Trophoblast cell (in vitro differentiated cells and primary cell): ENCODE data around the gene TOPORS.

Source experiments
- DNase-seq, 2 donors: peaks; one replicate each; pipeline ENCODE4 v3.0.0-alpha.2; 2016
- H2AFZ ChIP-seq: 2 replicates; pipeline ENCODE4 v1.6.1; 2013; ENCODE audit warnings: low read length, moderate library complexity, mild to moderate bottlenecking; ENCODE audit not compliant: insufficient read depth, poor library complexity
- H2AK5ac ChIP-seq: 2 replicates; pipeline ENCODE4 v1.6.1; 2013; ENCODE audit warnings: mild to moderate bottlenecking, low read length
- H2BK120ac ChIP-seq: 2 replicates; pipeline ENCODE4 v1.6.1; 2013; ENCODE audit warnings: low read length, mild to moderate bottlenecking, moderate library complexity; ENCODE audit not compliant: insufficient read depth, poor library complexity
- H2BK12ac ChIP-seq: 2 replicates; pipeline ENCODE4 v1.6.1; 2013; ENCODE audit warnings: mild to moderate bottlenecking, low read length, moderate library complexity
- H2BK5ac ChIP-seq: 2 replicates; pipeline ENCODE4 v1.6.1; 2013; ENCODE audit warnings: low read length, low read depth, moderate library complexity, mild to moderate bottlenecking; ENCODE audit not compliant: poor library complexity
- H3K14ac ChIP-seq: 2 replicates; pipeline ENCODE4 v1.6.1; 2013; ENCODE audit warnings: mild to moderate bottlenecking, low read length
- H3K18ac ChIP-seq: 2 replicates; pipeline ENCODE4 v1.6.1; 2013; ENCODE audit warnings: mild to moderate bottlenecking, low read length
- H3K23ac ChIP-seq: 2 replicates; pipeline ENCODE4 v1.6.1; 2013; ENCODE audit warnings: low read length
- H3K27ac ChIP-seq: 2 replicates; pipeline ENCODE4 v1.5.1; 2013; ENCODE audit warnings: low read depth, mild to moderate bottlenecking, inconsistent platforms, low read length, moderate library complexity
- H3K27me3 ChIP-seq: 2 replicates; pipeline ENCODE4 v1.6.1; 2013; ENCODE audit warnings: inconsistent platforms, mild to moderate bottlenecking, low read length, moderate library complexity; ENCODE audit not compliant: insufficient read depth
- H3K36me3 ChIP-seq, 2 experiments: 1 replicate in 1 of 2; 2 replicates in 1 of 2; pipeline ENCODE4 v1.6.1; 2013; ENCODE audit warnings: low read length in 2 of 2, mild to moderate bottlenecking in 2 of 2, moderate library complexity in 1 of 2; ENCODE audit not compliant: insufficient read depth in 2 of 2, control insufficient read depth in 1 of 2
- H3K4ac ChIP-seq: 2 replicates; pipeline ENCODE4 v1.6.1; 2013; ENCODE audit warnings: low read depth, mild to moderate bottlenecking, low read length, moderate library complexity
- H3K4me1 ChIP-seq, 2 experiments: 1 replicate in 1 of 2; 2 replicates in 1 of 2; pipeline ENCODE4 v1.6.1; 2013; ENCODE audit warnings: low read length in 2 of 2, mild to moderate bottlenecking in 2 of 2, moderate library complexity in 1 of 2; ENCODE audit not compliant: insufficient read depth in 2 of 2, control insufficient read depth in 1 of 2
- H3K4me2 ChIP-seq: 2 replicates; pipeline ENCODE4 v1.6.1; 2013; ENCODE audit warnings: inconsistent platforms, mild to moderate bottlenecking, low read length, moderate library complexity
- H3K4me3 ChIP-seq: 2 replicates; pipeline ENCODE4 v1.5.1; 2013; ENCODE audit warnings: mild to moderate bottlenecking, low read depth, low read length, inconsistent platforms
- H3K79me1 ChIP-seq: one replicate; pipeline ENCODE4 v1.6.1; 2013; ENCODE audit warnings: low read length
- H3K79me2 ChIP-seq: 2 replicates; pipeline ENCODE4 v1.6.1; 2013; ENCODE audit warnings: low read length, mild to moderate bottlenecking; ENCODE audit not compliant: control insufficient read depth, insufficient read depth, poor library complexity
- H3K9ac ChIP-seq: 2 replicates; pipeline ENCODE4 v1.6.1; 2013; ENCODE audit warnings: mild to moderate bottlenecking, low read length
- H3K9me3 ChIP-seq: 2 replicates; pipeline ENCODE4 v1.6.1; 2013; ENCODE audit warnings: low read depth, mild to moderate bottlenecking, control low read depth, inconsistent platforms, low read length; ENCODE audit not compliant: insufficient read depth
- H4K12ac ChIP-seq: 2 replicates; pipeline ENCODE4 v1.6.1; 2013; ENCODE audit warnings: low read depth, mild to moderate bottlenecking, low read length, moderate library complexity
- H4K8ac ChIP-seq: 2 replicates; pipeline ENCODE4 v1.6.1; 2013; ENCODE audit warnings: low read depth, mild to moderate bottlenecking, low read length, moderate library complexity
- H4K91ac ChIP-seq: one replicate; pipeline ENCODE4 v1.6.1; 2013; ENCODE audit warnings: low read depth, mild to moderate bottlenecking, low read length, moderate library complexity
- WGBS: extraction: QIAGEN DNeasy Blood & Tissue Kit; methylation state at CpG from one replicate; pipeline ENCODE4 v1.1.7; 2013; ENCODE audit warnings: missing lambda C conversion rate; ENCODE audit not compliant: insufficient read length, insufficient coverage; ENCODE audit errors: extremely low coverage; 5-methylcytosine and 5-hydroxymethylcytosine counted together

Gene TOPORS

GRCh38 chr9:32584784-32585183 lies 32.4 kb upstream of the TOPORS start:
- no peak overlapping the region for H2AK5ac ChIP-seq
- H3K18ac ChIP-seq: no peak overlapping the region
- H3K79me2 ChIP-seq: no peaks in the 10 kb centered on the region
- no peaks in the 10 kb centered on the region for H3K27me3 ChIP-seq
- no CpG with 5 or more reads among the region's 2 CpGs for WGBS
- no peak overlapping the region for H3K27ac ChIP-seq
- H3K4ac ChIP-seq: no peak overlapping the region
- no peak overlapping the region for H4K91ac ChIP-seq
- no peak overlapping the region for H3K9ac ChIP-seq
- no peak overlapping the region for H2BK120ac ChIP-seq
- peaks cover 0 to 3% of the 10 kb centered on the region in 2 experiments for H3K4me1 ChIP-seq
- H3K4me3 ChIP-seq: no peak overlapping the region
- H2AFZ ChIP-seq: no peak overlapping the region
- H4K12ac ChIP-seq: no peak overlapping the region
- no peak overlapping the region for H2BK12ac ChIP-seq
- no peaks in the 10 kb centered on the region for H3K36me3 ChIP-seq
- H3K79me1 ChIP-seq: peaks cover 1% of the 10 kb centered on the region
- no peak overlapping the region for H3K14ac ChIP-seq
- H4K8ac ChIP-seq: no peak overlapping the region
- no peaks in the 10 kb centered on the region for H3K9me3 ChIP-seq
- H2BK5ac ChIP-seq: no peak overlapping the region
- no peak overlapping the region for H3K23ac ChIP-seq
- no peak overlapping the region for H3K4me2 ChIP-seq
- DNase-seq: no peak

GRCh38 chr9:32581512-32582143 lies 29.2 kb upstream of the TOPORS start:
- H3K27ac ChIP-seq: no peak overlapping the region
- H3K4ac ChIP-seq: no peak overlapping the region
- no peak overlapping the region for H3K23ac ChIP-seq
- no peak overlapping the region for H3K14ac ChIP-seq
- no peak overlapping the region for H4K91ac ChIP-seq
- H3K9me3 ChIP-seq: no peaks in the 10 kb centered on the region
- DNase-seq: peak; percentile 73 to 90
- H3K79me2 ChIP-seq: no peaks in the 10 kb centered on the region
- H2BK120ac ChIP-seq: peak overlapping the region; percentile 43
- H4K8ac ChIP-seq: peak overlapping the region; percentile 77
- no peak overlapping the region for H2BK12ac ChIP-seq
- peaks cover 1% of the 10 kb centered on the region for H3K79me1 ChIP-seq
- H3K27me3 ChIP-seq: no peaks in the 10 kb centered on the region
- H3K4me1 ChIP-seq: peaks cover 0 to 3% of the 10 kb centered on the region in 2 experiments
- H2BK5ac ChIP-seq: no peak overlapping the region
- peak overlapping the region; percentile 28 for H2AFZ ChIP-seq
- no peak overlapping the region for H3K4me3 ChIP-seq
- no peak overlapping the region for H2AK5ac ChIP-seq
- H3K36me3 ChIP-seq: no peaks in the 10 kb centered on the region
- peak overlapping the region; percentile 70 for H4K12ac ChIP-seq
- no CpG with 5 or more reads among the region's 3 CpGs for WGBS
- H3K9ac ChIP-seq: no peak overlapping the region
- no peak overlapping the region for H3K18ac ChIP-seq
- no peak overlapping the region for H3K4me2 ChIP-seq

- no peak overlapping the region for H2BK120ac ChIP-seq
- peak overlapping the region; percentile 9 for H3K4me2 ChIP-seq
- no peak overlapping the region for H3K27ac ChIP-seq
- H3K36me3 ChIP-seq: no peaks in the 10 kb centered on the region
- no peak overlapping the region for H3K14ac ChIP-seq
- peaks cover 1% of the 10 kb centered on the region for H3K79me1 ChIP-seq
- H3K9ac ChIP-seq: no peak overlapping the region
- H3K4ac ChIP-seq: no peak overlapping the region
- H3K9me3 ChIP-seq: no peaks in the 10 kb centered on the region
- no peak overlapping the region for H2AFZ ChIP-seq
- H4K8ac ChIP-seq: no peak overlapping the region
- H3K79me2 ChIP-seq: no peaks in the 10 kb centered on the region
- H3K4me1 ChIP-seq: peaks cover 0 to 3% of the 10 kb centered on the region in 2 experiments
- no peak overlapping the region for H3K18ac ChIP-seq
- no peak overlapping the region for H2BK12ac ChIP-seq
- no CpG with 5 or more reads among the region's 3 CpGs for WGBS
- no peak overlapping the region for H2AK5ac ChIP-seq
- H4K12ac ChIP-seq: no peak overlapping the region
- H3K27me3 ChIP-seq: no peaks in the 10 kb centered on the region
- peak; percentile 84 to 90 for DNase-seq
- no peak overlapping the region for H3K4me3 ChIP-seq
- H4K91ac ChIP-seq: no peak overlapping the region
- H3K23ac ChIP-seq: no peak overlapping the region
- H2BK5ac ChIP-seq: no peak overlapping the region
Measured at GRCh38 chr9:32580631-32581300, 28.4 kb upstream of the TOPORS start.

- Histone ChIP-seq H3K79me2 (no peaks in the 10 kb centered on the region), H3K18ac (no peak overlapping the region), H2BK12ac (no peak overlapping the region), H2BK120ac (no peak overlapping the region), H2AK5ac (no peak overlapping the region), H3K27me3 (no peaks in the 10 kb centered on the region), H2BK5ac (no peak overlapping the region), H3K14ac (no peak overlapping the region), H3K9ac (no peak overlapping the region), H3K23ac (no peak overlapping the region), H3K4me3 (no peak overlapping the region), H3K9me3 (no peaks in the 10 kb centered on the region), H2AFZ (no peak overlapping the region), H3K4me1 (peaks cover 0 to 3% of the 10 kb centered on the region in 2 experiments), H3K27ac (no peak overlapping the region), H3K4me2 (no peak overlapping the region), H4K91ac (no peak overlapping the region), H3K4ac (no peak overlapping the region), H4K8ac (no peak overlapping the region), H3K36me3 (no peaks in the 10 kb centered on the region), H3K79me1 (peaks cover 1% of the 10 kb centered on the region), H4K12ac (no peak overlapping the region)
- DNase-seq: peak; percentile 71 to 92
- no CpG with 5 or more reads among the region's 4 CpGs for WGBS
Measured at GRCh38 chr9:32579706-32580331, 27.4 kb upstream of the TOPORS start.
